ENCODE data around the gene MRPL40.
A peak's percentile ranks its signal among the peaks of the same experiment; 100 is the strongest.

The MRPL40 gene

DNA sequence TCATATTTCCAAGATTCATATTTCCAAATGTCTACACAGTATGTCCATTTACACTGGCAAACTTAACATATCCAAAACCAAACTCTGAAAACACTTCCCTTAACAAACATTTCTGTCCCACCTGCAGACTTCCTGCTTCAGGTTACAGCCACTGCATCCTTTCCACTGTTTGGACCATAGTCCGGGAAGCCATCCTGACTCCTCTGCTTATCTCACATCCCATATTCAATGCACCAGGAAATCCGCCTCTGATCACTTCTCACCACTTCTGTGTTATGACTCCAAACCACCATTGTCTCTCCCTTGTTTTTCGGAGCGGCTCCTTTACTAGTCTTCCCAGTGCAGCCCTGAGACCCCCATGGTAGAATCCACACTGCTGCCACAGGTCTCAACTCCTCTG, 30.9 kb upstream of the MRPL40 start:
- Mint-ChIP-seq H3K9me3 (ENCODE audit: low read depth) (no peaks in the 10 kb centered on the region), H3K4me3 (no peak overlapping the region), H3K27me3 (no peaks in the 10 kb centered on the region), H3K36me3 (peaks cover 25% of the 10 kb centered on the region), H3K27ac (no peak overlapping the region), H3K4me1 (ENCODE audit: low read depth) (no peaks in the 10 kb centered on the region)

DNA sequence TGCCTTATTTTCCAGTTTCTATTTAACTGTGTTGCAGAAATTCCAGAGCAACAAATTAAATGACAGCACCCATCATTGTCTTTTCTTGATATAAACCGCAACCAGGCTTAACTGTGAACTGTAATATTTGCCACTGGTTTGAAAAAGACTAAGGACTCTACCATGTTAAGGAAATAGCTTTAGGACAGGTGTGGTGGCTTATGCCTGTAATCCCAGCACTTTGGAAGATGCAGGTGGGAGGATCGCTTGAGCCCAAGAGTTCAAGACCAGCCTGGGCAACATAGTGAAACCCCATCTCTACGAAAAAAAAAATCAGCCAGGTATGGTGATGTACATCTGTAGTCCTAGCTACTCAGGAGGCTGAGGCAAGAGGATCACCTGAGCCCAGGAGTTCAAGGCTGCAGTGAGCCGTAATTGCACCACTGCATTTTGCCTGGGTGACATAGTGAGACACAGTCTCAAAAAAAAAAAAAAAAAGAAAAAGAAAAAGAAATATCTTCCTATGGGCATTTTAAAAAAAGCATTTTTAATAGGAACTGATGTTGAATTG, 29.6 kb upstream of the MRPL40 start:
- H3K27ac Mint-ChIP-seq: no peak overlapping the region
- H3K4me1 Mint-ChIP-seq (ENCODE audit: low read depth): no peaks in the 10 kb centered on the region
- no peaks in the 10 kb centered on the region for H3K9me3 Mint-ChIP-seq (ENCODE audit: low read depth)
- H3K27me3 Mint-ChIP-seq: no peaks in the 10 kb centered on the region
- H3K36me3 Mint-ChIP-seq: peaks cover 23% of the 10 kb centered on the region
- H3K4me3 Mint-ChIP-seq: no peak overlapping the region

DNA sequence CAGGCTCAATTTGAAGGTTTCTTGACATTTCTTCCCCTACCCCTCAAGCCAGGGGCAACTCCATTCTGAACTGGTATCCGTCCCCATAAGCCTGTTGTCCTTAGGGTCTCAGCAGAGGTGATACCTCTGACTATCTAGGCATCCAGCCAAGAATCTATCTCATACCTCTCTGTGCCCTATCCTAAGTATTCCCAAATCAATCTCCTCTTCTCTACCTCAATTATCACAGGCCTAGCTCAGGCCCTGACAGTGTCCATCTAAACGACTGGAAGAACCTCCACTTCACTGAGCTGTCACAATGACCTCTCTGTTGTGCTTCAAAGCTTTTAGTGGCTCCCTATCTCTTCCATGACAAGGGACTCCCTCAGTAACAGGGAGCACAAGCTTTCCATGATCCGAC, 27.7 kb upstream of the MRPL40 start:
- Mint-ChIP-seq H3K4me1 (ENCODE audit: low read depth) (no peaks in the 10 kb centered on the region), H3K36me3 (peaks cover 23% of the 10 kb centered on the region), H3K27ac (no peak overlapping the region), H3K27me3 (no peaks in the 10 kb centered on the region), H3K9me3 (ENCODE audit: low read depth) (no peaks in the 10 kb centered on the region), H3K4me3 (no peak overlapping the region)

DNA sequence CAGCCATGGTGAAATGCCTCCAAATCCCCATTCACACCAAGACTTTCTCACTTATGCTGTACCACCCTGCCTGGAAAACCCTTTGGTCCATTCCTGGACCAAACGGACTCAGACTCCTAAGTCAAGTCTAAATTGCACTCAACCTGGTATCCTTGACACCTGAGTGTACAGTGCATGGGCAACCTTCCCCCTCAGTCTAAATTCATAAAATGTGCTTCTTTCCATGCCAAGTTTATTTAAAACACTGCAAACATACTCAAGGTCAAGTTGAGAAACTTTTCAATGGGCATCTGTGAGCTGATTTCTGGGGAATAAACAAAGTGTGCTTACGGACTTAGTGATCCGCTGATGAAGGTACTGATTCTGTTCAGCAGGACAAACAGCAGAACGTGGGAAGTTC, 27.2 kb upstream of the MRPL40 start:
- H3K4me3 Mint-ChIP-seq: no peak overlapping the region
- peaks cover 23% of the 10 kb centered on the region for H3K36me3 Mint-ChIP-seq
- H3K4me1 Mint-ChIP-seq (ENCODE audit: low read depth): no peaks in the 10 kb centered on the region
- H3K27me3 Mint-ChIP-seq: no peaks in the 10 kb centered on the region
- no peaks in the 10 kb centered on the region for H3K9me3 Mint-ChIP-seq (ENCODE audit: low read depth)
- H3K27ac Mint-ChIP-seq: no peak overlapping the region

DNA sequence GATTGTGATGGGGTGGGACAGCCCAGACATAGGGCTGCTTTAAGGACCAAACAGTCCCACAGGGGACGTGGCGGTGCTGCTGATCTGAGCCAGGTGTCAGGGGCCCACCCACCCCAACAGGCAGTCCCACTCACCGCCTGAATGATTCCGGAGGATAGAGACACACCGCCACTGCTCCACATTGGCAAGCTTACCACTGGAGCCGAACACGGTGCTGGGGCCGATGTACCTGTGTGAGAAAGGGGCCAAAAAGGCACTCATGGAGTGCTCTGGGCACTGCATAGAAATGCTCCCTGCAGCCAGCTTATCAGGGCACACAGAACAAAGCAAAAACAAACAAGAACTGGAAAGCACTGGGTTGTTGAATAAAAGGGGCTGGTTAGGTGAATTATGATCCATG, 26.7 kb upstream of the MRPL40 start:
- Mint-ChIP-seq H3K4me3 (no peak overlapping the region), H3K27me3 (no peaks in the 10 kb centered on the region), H3K36me3 (peaks cover 22% of the 10 kb centered on the region), H3K27ac (no peak overlapping the region), H3K9me3 (ENCODE audit: low read depth) (no peaks in the 10 kb centered on the region), H3K4me1 (ENCODE audit: low read depth) (no peaks in the 10 kb centered on the region)

DNA sequence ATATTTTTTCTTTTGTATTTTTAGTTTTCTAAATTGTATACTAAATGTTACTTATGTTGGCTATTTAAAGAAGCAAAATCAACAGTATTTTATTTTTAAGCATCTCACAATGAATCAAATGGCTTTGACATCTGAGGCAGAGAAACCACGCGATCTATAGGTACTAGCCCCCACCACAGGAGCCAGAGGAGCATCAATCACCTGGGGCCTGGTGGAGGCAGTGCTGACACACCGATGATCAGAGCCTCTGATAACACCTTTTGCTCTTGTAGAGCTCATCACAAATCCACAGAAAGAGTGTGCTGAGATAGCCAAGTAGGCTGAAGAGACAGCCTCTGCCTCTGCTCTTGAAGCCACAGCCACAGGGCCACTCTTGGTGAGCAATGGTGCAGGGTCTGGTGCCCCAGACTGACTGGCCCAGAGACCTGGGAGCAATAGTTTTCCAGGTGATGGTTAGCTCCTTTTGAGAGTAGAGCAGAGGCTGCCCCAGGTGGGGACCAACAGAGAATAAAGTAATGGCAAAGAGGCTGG, 26.0 kb upstream of the MRPL40 start:
- no peaks in the 10 kb centered on the region for H3K9me3 Mint-ChIP-seq (ENCODE audit: low read depth)
- no peak overlapping the region for H3K4me3 Mint-ChIP-seq
- H3K27ac Mint-ChIP-seq: no peak overlapping the region
- peaks cover 15% of the 10 kb centered on the region for H3K36me3 Mint-ChIP-seq
- no peaks in the 10 kb centered on the region for H3K27me3 Mint-ChIP-seq
- H3K4me1 Mint-ChIP-seq (ENCODE audit: low read depth): no peaks in the 10 kb centered on the region

DNA sequence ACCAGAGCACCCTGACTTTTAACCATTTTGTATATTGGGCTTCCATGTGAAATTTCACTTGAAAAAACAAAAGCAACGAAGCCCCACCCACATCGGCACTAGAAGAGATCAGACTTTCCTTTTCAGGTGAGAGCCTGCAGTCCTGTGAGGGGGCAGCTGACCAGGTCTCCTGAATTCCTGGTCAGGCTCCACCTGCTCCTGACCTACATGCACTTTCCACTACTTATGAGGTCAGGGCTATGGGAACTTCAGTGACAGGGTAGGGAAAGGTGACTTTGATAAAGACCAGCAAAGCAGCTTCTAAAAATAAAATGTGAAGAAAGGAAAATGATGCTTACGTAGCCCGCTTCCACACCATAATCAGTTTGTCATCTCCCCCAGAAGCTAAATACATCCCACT, 25.5 kb upstream of the MRPL40 start:
- Mint-ChIP-seq H3K9me3 (ENCODE audit: low read depth) (no peaks in the 10 kb centered on the region), H3K36me3 (peaks cover 14% of the 10 kb centered on the region), H3K27ac (no peak overlapping the region), H3K4me3 (no peak overlapping the region), H3K4me1 (ENCODE audit: low read depth) (no peaks in the 10 kb centered on the region), H3K27me3 (no peaks in the 10 kb centered on the region)

DNA sequence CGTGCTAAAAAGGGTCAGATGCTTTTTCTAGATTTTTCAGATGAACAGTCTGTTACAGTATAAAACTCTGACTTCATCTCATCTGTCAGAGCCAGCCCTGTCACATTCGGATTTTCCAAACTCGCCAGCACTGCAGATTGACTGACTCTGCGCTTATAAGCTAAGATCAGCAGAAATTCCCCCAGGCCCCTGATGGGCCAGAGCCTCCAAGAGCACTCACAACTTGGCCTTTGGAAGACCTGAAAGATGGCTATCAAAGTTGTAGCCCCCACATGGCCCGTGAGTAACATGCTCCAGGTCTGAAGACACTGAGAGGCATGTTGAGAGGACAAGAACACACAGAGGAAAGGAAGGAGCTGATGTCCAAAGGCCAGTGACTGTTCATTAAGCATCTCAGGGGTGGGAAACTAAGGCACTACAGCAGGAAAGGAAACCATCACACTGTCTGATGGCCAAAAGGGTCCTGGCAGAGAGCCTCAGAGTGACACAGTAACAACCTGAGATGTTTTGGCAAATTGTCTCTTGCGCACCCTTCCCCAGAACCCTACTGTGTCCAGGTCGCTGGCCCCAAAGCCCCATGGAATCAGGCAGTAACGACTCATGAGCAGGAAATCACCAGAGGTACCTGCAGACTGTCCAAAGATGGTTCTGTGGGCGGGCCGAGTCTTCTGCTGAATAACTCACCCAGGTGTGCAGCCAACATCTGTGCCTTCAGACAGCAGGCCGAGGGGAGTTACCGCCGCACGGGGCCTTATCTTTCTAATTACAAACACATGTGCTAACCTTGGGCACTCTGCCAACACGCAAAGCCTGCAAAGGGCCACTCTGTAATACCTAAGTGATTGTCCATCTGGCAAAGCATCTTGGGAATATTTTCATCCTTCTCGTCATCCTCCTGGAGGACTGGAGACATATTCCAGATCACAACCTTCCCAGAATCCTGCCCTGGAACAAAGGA, 24.4 kb upstream of the MRPL40 start:
- Mint-ChIP-seq H3K27ac (no peak overlapping the region), H3K27me3 (no peaks in the 10 kb centered on the region), H3K4me3 (no peak overlapping the region), H3K4me1 (ENCODE audit: low read depth) (peaks cover 5% of the 10 kb centered on the region), H3K36me3 (peaks cover 12% of the 10 kb centered on the region), H3K9me3 (ENCODE audit: low read depth) (no peaks in the 10 kb centered on the region)

DNA sequence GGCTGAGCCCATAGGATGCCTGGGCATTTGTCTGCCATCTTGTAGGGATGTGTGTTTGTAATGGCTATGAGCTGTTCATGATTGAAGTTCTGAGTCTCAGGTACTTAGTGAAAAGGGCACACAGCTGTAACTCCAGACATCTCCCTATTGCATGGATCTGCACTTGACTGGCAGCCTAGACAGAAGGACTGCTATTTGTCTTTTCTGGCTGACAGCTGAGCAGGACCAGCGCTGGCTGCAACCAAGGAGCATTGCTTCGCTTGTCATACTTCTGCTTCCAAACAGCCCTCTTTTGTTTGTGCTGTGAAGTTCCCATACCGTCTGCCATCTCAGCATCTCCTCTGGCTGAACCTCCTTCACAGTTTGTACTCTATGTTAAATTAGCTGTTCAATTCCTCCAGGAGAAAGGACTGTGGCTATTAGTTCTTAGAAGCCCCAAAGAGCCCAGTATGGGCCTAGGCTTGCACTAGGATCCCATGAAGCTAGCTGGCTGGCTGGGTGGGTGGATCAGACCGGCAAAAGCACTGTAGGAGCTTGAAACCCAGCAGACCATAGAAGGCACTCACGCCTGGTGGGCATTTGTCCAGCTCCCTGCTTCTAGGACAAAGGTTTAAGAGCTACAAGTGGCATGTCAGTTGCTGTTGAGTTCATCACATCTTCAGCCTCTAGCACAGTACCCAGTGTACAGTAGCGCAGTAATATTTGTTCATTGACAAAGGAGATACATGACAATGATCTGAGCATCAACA, 21.2 kb upstream of the MRPL40 start:
- Mint-ChIP-seq H3K36me3 (peaks cover 2% of the 10 kb centered on the region), H3K27me3 (no peaks in the 10 kb centered on the region), H3K4me3 (no peak overlapping the region), H3K27ac (no peak overlapping the region), H3K9me3 (ENCODE audit: low read depth) (no peaks in the 10 kb centered on the region), H3K4me1 (ENCODE audit: low read depth) (peaks cover 18% of the 10 kb centered on the region)

DNA sequence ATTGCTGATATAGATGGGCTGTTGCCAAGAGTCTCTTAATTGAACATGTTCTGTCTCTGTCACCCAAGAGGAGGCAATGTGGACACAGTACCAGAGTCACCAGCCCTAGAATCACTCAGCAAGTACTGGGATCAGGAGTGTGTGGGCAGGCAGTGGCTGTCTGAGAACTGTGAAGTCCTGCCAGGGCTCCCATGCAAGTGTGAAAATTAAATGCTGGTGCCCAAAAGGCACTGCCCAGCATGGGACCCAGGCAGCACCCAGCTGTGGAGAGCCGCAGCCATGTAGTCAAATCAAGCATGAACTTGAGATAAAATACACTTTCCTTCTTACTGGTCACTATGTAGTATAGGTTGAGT, 20.7 kb upstream of the MRPL40 start:
- no peak overlapping the region for H3K27ac Mint-ChIP-seq
- no peaks in the 10 kb centered on the region for H3K27me3 Mint-ChIP-seq
- no peaks in the 10 kb centered on the region for H3K36me3 Mint-ChIP-seq
- H3K9me3 Mint-ChIP-seq (ENCODE audit: low read depth): no peaks in the 10 kb centered on the region
- H3K4me3 Mint-ChIP-seq: no peak overlapping the region
- peaks cover 18% of the 10 kb centered on the region for H3K4me1 Mint-ChIP-seq (ENCODE audit: low read depth)

DNA sequence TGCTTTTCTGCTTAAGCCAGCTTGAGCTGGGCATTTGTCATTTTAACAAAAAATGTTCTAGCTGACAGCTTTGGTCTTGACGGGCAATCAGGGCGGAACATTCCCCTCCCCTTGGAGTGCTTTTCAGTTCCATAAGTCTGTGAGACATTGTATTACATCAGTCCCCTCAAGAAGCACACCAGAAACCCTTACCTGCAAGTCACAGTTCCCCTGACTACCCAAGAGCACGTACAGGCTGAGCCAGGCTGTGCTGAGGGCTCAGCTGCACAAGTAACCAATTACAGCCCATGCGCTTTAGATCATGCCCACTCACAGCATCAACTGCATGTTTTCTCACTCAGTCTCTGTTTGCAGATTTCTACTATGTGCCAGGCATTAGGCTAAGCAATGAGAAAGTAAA, 19.9 kb upstream of the MRPL40 start:
- Mint-ChIP-seq H3K27me3 (no peaks in the 10 kb centered on the region), H3K9me3 (ENCODE audit: low read depth) (no peaks in the 10 kb centered on the region), H3K36me3 (no peaks in the 10 kb centered on the region), H3K4me1 (ENCODE audit: low read depth) (peaks cover 18% of the 10 kb centered on the region), H3K4me3 (no peak overlapping the region), H3K27ac (no peak overlapping the region)

DNA sequence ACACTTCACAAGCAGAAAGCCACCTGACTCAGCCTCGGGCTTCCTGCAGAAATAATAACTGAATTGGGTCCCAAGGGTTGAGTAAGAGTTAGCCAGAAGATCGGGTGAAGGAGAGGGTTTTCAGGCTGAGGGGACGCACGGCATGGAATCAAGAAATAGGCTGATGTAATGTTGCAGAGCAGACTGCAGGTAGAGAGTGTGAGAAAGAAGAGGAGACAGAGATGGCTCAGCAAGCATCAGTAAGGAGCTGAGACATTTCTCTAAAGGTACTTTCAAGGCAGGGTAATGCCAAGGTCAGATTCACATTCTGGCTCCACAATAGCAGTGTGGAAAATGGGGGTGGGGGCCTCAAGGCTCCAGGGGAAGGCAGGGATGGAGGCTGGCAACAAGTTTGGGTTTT, 19.4 kb upstream of the MRPL40 start:
- H3K27ac Mint-ChIP-seq: no peak overlapping the region
- H3K27me3 Mint-ChIP-seq: no peaks in the 10 kb centered on the region
- no peaks in the 10 kb centered on the region for H3K9me3 Mint-ChIP-seq (ENCODE audit: low read depth)
- no peak overlapping the region for H3K4me3 Mint-ChIP-seq
- H3K4me1 Mint-ChIP-seq (ENCODE audit: low read depth): peaks cover 19% of the 10 kb centered on the region
- H3K36me3 Mint-ChIP-seq: peaks cover 2% of the 10 kb centered on the region

DNA sequence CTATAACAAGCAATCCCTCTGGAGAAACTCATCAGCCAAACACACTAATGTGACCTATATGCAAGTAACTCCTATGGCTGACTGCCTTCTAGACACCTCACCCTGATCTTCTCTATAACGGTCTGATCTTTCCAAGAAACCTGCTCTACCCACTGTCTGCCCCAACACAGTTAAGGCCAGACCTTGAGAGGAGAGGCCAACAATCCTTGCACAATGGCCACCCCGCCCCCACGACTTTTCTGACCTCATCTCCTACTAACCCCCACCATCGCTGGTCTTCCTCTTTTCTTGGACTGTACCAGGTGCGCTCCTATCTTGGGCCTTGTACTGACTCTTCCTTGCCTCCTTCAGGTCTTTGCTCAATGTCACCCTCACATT, 13.3 kb upstream of the MRPL40 start:
- Mint-ChIP-seq H3K27ac (peak overlapping the region; percentile 56), H3K4me3 (peak overlapping the region; percentile 42), H3K36me3 (peaks cover 2% of the 10 kb centered on the region), H3K9me3 (ENCODE audit: low read depth) (no peaks in the 10 kb centered on the region), H3K27me3 (no peaks in the 10 kb centered on the region), H3K4me1 (ENCODE audit: low read depth) (peaks cover 62% of the 10 kb centered on the region)

DNA sequence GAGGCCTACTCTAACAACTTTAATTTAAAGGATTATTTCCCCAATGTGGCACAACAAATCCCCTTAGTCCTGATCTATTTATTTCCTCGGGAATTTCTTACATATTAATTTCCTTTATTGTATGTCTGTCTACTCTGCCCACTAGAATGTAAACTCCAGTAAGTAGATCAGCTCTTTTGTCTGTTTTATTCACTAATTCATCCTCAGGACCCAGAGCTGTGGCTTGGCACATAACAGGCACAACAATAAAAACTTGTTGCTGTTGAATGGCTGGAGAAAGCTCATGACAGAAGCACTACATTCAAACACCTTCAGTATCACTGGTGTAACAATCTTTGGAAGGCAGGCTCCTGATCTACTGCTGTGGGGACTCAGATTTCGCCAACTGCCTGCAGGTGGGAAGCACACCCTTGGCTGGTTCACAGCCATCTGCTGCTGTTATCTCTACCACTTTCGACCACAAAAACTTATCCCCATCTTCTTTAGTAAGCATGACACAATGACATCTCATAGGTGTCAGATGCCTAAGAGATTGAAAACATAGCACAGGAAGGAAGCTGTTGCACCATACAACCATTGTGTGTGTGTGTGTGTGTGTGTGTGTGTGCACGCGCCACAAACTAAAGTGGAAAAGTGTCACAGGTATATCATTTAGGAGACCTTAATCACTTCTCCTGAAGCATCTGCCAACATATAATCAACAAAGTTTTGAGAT, 12.7 kb upstream of the MRPL40 start:
- H3K27ac Mint-ChIP-seq: peak overlapping the region; percentile 56
- H3K36me3 Mint-ChIP-seq: peaks cover 2% of the 10 kb centered on the region
- H3K27me3 Mint-ChIP-seq: no peaks in the 10 kb centered on the region
- H3K4me3 Mint-ChIP-seq: peak overlapping the region; percentile 42
- H3K9me3 Mint-ChIP-seq (ENCODE audit: low read depth): no peaks in the 10 kb centered on the region
- peaks cover 66% of the 10 kb centered on the region for H3K4me1 Mint-ChIP-seq (ENCODE audit: low read depth)

DNA sequence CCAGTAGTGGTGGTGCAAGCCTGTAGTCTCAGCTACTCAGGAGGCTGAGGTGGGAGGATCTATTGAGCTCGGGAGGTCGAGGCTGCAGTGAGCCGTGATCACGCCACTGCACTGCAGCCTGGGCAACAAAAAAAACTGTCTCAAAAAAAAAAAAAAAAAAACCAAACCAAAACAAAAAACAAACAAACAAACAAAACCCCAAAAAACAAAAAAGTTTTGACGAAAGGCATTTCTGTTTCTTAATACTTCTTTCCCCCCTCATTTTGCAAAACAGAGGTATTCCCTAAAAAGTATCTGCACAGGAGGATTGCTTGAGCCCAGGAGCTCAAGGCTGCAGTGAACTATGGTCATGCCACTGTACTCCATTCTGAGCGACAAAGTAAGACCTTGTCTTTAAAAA, 12.0 kb upstream of the MRPL40 start:
- Mint-ChIP-seq H3K9me3 (ENCODE audit: low read depth) (no peaks in the 10 kb centered on the region), H3K4me3 (peak overlapping the region; percentile 30), H3K36me3 (peaks cover 2% of the 10 kb centered on the region), H3K27ac (peak overlapping the region; percentile 56), H3K4me1 (ENCODE audit: low read depth) (peaks cover 69% of the 10 kb centered on the region), H3K27me3 (no peaks in the 10 kb centered on the region)

Data from activated naive CD8-positive, alpha-beta T cell (primary cell).